Progenitor cell of endocrine pancreas (in vitro differentiated cells): Measurements from ENCODE around the gene UBE3D. TPM values are rescaled to one million over a fixed set of nuclear protein-coding genes. Genes with fewer than 3 reads are reported as not detected.

ENCODE experiments used
- DNase-seq: peaks from one replicate; pipeline ENCODE4 v3.0.0; 2021; ENCODE audit warnings: low spot score; ENCODE audit not compliant: unreplicated experiment
- H3K27ac Mint-ChIP-seq: 2 replicates; pipeline ENCODE4 v1.8.0; 2021; ENCODE audit warnings: mild to moderate bottlenecking, moderate library complexity, mixed read lengths
- H3K27me3 Mint-ChIP-seq: 2 replicates; pipeline ENCODE4 v1.8.0; 2021; ENCODE audit warnings: mixed read lengths
- H3K36me3 Mint-ChIP-seq: 2 replicates; pipeline ENCODE4 v1.8.0; 2022; ENCODE audit warnings: mixed read lengths; ENCODE audit not compliant: insufficient read depth
- H3K4me1 Mint-ChIP-seq: 2 replicates; pipeline ENCODE4 v1.8.0; 2021; ENCODE audit warnings: low read depth, mixed read lengths
- H3K4me3 Mint-ChIP-seq: 2 replicates; pipeline ENCODE4 v1.8.0; 2021; ENCODE audit warnings: low read depth, mild to moderate bottlenecking, moderate library complexity, mixed read lengths
- H3K9me3 Mint-ChIP-seq: 2 replicates; pipeline ENCODE4 v1.8.0; 2021; ENCODE audit warnings: low read depth, mixed read lengths
- total RNA-seq: library from RNA; stranded (reverse); gene quantifications from 2 replicates; pipeline ENCODE4 v1.2.1, GENCODE V29; 2021
- TF ChIP-seq, protein P1 (sequence below): fragments of 200-600 bp; sonication (generic); IDR thresholded peaks from one replicate; pipeline ENCODE4 v1.5.0; 2021; ENCODE audit warnings: antibody characterized with exemption, mild to moderate bottlenecking; ENCODE audit not compliant: unreplicated experiment

The UBE3D gene
- total RNA-seq, 1 donor from 2014 or later, result 15.5 TPM

- no peak for DNase-seq
- H3K36me3 Mint-ChIP-seq, result peaks cover 1% of the 10 kb centered on the region
- TF ChIP-seq, protein P1, sequence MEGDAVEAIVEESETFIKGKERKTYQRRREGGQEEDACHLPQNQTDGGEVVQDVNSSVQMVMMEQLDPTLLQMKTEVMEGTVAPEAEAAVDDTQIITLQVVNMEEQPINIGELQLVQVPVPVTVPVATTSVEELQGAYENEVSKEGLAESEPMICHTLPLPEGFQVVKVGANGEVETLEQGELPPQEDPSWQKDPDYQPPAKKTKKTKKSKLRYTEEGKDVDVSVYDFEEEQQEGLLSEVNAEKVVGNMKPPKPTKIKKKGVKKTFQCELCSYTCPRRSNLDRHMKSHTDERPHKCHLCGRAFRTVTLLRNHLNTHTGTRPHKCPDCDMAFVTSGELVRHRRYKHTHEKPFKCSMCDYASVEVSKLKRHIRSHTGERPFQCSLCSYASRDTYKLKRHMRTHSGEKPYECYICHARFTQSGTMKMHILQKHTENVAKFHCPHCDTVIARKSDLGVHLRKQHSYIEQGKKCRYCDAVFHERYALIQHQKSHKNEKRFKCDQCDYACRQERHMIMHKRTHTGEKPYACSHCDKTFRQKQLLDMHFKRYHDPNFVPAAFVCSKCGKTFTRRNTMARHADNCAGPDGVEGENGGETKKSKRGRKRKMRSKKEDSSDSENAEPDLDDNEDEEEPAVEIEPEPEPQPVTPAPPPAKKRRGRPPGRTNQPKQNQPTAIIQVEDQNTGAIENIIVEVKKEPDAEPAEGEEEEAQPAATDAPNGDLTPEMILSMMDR, result no peak
- no peaks in the 10 kb centered on the region for H3K9me3 Mint-ChIP-seq
- H3K4me1 Mint-ChIP-seq, result peaks cover 2% of the 10 kb centered on the region
- H3K4me3 Mint-ChIP-seq, result no peak overlapping the region
- no peak overlapping the region for H3K27ac Mint-ChIP-seq
- H3K27me3 Mint-ChIP-seq, result no peaks in the 10 kb centered on the region
Measured at GRCh38 chr6:82955841-82956240, 109.8 kb downstream of the UBE3D start.

GRCh38 chr6:82954937-82955577 is 110.6 kb downstream of the UBE3D start:
- Mint-ChIP-seq H3K36me3 (peaks cover 7% of the 10 kb centered on the region), H3K4me3 (no peak overlapping the region), H3K27ac (no peak overlapping the region), H3K4me1 (peaks cover 2% of the 10 kb centered on the region), H3K9me3 (no peaks in the 10 kb centered on the region), H3K27me3 (no peaks in the 10 kb centered on the region)
- no peak for DNase-seq
- TF ChIP-seq, protein P1, result no peak

DNA sequence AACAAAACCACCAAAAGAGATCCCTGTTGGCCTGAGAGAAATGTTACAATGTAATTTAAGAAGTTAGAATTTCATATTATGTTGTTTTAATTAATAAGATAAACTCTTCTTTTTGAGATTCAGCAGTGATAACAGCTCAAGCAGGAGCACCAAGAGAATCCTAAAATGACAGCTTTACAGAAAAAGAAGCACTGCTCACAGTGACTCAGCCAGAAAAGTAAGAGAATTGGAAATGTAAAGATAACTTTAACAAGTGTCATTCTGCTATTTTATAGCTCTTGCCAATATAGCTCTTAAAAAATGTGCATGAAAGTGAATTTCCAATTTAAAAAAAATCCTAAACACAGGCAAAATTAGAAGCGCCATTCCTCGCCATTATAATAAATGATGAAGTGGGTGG is 111.3 kb downstream of the UBE3D start:
- H3K4me3 Mint-ChIP-seq, result no peak overlapping the region
- TF ChIP-seq, protein P1, result no peak
- no peak for DNase-seq
- no peaks in the 10 kb centered on the region for H3K27me3 Mint-ChIP-seq
- H3K36me3 Mint-ChIP-seq, result peaks cover 14% of the 10 kb centered on the region
- peaks cover 2% of the 10 kb centered on the region for H3K4me1 Mint-ChIP-seq
- peaks cover 6% of the 10 kb centered on the region for H3K9me3 Mint-ChIP-seq
- H3K27ac Mint-ChIP-seq, result no peak overlapping the region

DNA sequence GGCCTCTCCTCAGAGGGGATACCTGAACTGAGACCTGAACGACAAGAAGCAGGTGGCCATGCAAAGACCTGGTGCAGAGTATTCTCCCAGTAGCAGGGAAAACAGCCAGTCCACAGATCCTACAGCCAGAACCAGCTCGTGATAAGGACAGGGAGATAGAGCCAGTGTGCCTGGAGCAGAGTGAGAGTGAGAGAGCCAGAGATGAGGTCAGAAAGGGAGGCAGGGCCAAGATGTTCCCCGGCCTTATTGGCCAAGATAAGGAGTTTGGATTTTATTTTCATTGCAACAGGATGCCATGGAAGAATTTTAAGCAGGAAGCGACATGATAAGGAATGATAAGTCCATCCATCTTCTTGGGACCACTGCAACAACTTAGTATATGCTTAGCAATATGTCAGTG is 111.8 kb downstream of the UBE3D start:
- H3K4me1 Mint-ChIP-seq, result no peaks in the 10 kb centered on the region
- H3K9me3 Mint-ChIP-seq, result peaks cover 10% of the 10 kb centered on the region
- TF ChIP-seq, protein P1, result no peak
- no peaks in the 10 kb centered on the region for H3K27me3 Mint-ChIP-seq
- H3K27ac Mint-ChIP-seq, result no peak overlapping the region
- no peak for DNase-seq
- no peak overlapping the region for H3K4me3 Mint-ChIP-seq
- peaks cover 16% of the 10 kb centered on the region for H3K36me3 Mint-ChIP-seq

- H3K36me3 Mint-ChIP-seq, result peaks cover 28% of the 10 kb centered on the region
- no peaks in the 10 kb centered on the region for H3K27me3 Mint-ChIP-seq
- H3K9me3 Mint-ChIP-seq, result peaks cover 23% of the 10 kb centered on the region
- H3K27ac Mint-ChIP-seq, result no peak overlapping the region
- no peak for DNase-seq
- H3K4me3 Mint-ChIP-seq, result no peak overlapping the region
- H3K4me1 Mint-ChIP-seq, result no peaks in the 10 kb centered on the region
- TF ChIP-seq, protein P1, result no peak
Measured at GRCh38 chr6:82951935-82952334, 113.7 kb downstream of the UBE3D start.
